ENCODE measurements around the gene TMEM87B.

The TMEM87B gene

DNA sequence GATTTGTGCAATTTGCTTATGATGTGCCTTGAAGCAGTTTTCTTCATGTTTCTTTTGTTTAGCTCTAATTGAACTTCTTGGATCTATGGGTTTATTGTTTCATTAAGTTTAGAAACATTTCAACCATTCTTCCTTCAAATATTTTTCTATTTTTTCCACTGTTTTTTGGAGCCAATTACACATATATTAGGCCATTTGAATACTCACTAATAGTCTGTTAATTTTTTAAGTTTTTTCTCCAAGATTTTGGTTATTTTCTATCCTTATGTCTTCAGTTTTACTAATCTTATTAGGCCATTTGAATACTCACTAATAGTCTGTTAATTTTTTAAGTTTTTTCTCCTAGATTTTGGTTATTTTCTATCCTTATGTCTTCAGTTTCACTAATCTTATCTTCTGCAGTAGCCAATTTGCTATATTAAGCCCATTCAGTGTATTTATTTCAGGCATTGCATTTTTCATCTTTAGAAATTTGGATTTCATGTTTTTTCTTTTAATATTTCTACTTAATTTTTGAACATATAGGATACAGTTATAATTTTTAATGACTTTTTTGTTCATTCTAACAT is 9.5 kb upstream of the TMEM87B start:
- no peaks in the 10 kb centered on the region for H3K4me1 ChIP-seq (ENCODE audit: low read length)
- H3F3A ChIP-seq (ENCODE audit: insufficient read depth, low read length): no peaks in the 10 kb centered on the region
- no peaks in the 10 kb centered on the region for H3K9me2 ChIP-seq (replicated peaks; ENCODE audit: insufficient read depth, low read length)
- H3K79me2 ChIP-seq (ENCODE audit: low read length): no peaks in the 10 kb centered on the region
- H3K4me2 ChIP-seq (ENCODE audit: low read depth, low read length): no peak overlapping the region
- H3K36me3 ChIP-seq (replicated peaks; ENCODE audit: insufficient read depth, low read length): no peaks in the 10 kb centered on the region
- no peak overlapping the region for H3K4me3 ChIP-seq (ENCODE audit: low read length)
- H3K27ac ChIP-seq (ENCODE audit: low read length): no peak overlapping the region
- no peak overlapping the region for H2AFZ ChIP-seq (ENCODE audit: low read length)
- H4K20me1 ChIP-seq (ENCODE audit: insufficient read depth, low read length): no peaks in the 10 kb centered on the region
- TF ChIP-seq EZH2 (optimal IDR thresholded peaks at IDR 0.05; ENCODE audit: low read depth, low read length) (no peak), EZH2phosphoT487 (IDR thresholded peaks at IDR 0.05; ENCODE audit: low read length) (no peak)
- TF ChIP-seq, protein P1, sequence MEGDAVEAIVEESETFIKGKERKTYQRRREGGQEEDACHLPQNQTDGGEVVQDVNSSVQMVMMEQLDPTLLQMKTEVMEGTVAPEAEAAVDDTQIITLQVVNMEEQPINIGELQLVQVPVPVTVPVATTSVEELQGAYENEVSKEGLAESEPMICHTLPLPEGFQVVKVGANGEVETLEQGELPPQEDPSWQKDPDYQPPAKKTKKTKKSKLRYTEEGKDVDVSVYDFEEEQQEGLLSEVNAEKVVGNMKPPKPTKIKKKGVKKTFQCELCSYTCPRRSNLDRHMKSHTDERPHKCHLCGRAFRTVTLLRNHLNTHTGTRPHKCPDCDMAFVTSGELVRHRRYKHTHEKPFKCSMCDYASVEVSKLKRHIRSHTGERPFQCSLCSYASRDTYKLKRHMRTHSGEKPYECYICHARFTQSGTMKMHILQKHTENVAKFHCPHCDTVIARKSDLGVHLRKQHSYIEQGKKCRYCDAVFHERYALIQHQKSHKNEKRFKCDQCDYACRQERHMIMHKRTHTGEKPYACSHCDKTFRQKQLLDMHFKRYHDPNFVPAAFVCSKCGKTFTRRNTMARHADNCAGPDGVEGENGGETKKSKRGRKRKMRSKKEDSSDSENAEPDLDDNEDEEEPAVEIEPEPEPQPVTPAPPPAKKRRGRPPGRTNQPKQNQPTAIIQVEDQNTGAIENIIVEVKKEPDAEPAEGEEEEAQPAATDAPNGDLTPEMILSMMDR (IDR thresholded peaks at IDR 0.05; ENCODE audit: low read length): no peak
- H3K9me3 ChIP-seq (replicated peaks; ENCODE audit: insufficient read depth, low read length): no peaks in the 10 kb centered on the region
- H3K27me3 ChIP-seq (replicated peaks; ENCODE audit: insufficient read depth, low read length): no peaks in the 10 kb centered on the region
- no peak for DNase-seq
- no peak overlapping the region for H3K9ac ChIP-seq (ENCODE audit: low read length)

DNA sequence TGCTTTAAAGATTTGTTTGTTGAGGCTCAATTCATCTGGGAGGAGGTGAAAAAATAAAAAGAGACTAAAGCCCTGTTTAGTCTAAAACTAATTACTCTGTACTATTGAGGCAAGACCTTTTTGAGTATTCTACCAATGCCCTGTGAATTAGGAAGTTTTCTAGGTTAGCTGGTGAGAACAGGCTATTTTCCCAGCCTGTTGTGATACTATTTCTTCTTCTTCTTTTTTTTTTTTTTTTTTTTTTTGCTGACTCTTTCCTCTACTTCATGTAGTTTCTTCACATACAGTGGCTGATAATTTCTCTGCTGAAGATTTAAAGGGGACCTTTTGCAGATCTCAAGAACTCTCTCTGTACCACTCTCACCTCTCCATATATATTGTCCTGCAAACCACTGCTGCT is 8.8 kb upstream of the TMEM87B start:
- no peak overlapping the region for H3K4me3 ChIP-seq (ENCODE audit: low read length)
- no peak overlapping the region for H3K4me2 ChIP-seq (ENCODE audit: low read depth, low read length)
- DNase-seq: no peak
- no peak overlapping the region for H2AFZ ChIP-seq (ENCODE audit: low read length)
- H3K9me2 ChIP-seq (replicated peaks; ENCODE audit: insufficient read depth, low read length): no peaks in the 10 kb centered on the region
- TF ChIP-seq, protein P1 (IDR thresholded peaks at IDR 0.05; ENCODE audit: low read length): no peak
- TF ChIP-seq EZH2 (optimal IDR thresholded peaks at IDR 0.05; ENCODE audit: low read depth, low read length) (no peak), EZH2phosphoT487 (IDR thresholded peaks at IDR 0.05; ENCODE audit: low read length) (no peak)
- H3F3A ChIP-seq (ENCODE audit: insufficient read depth, low read length): no peaks in the 10 kb centered on the region
- H3K9ac ChIP-seq (ENCODE audit: low read length): no peak overlapping the region
- H3K36me3 ChIP-seq (replicated peaks; ENCODE audit: insufficient read depth, low read length): no peaks in the 10 kb centered on the region
- H3K9me3 ChIP-seq (replicated peaks; ENCODE audit: insufficient read depth, low read length): no peaks in the 10 kb centered on the region
- H3K27me3 ChIP-seq (replicated peaks; ENCODE audit: insufficient read depth, low read length): no peaks in the 10 kb centered on the region
- H3K4me1 ChIP-seq (ENCODE audit: low read length): no peaks in the 10 kb centered on the region
- no peaks in the 10 kb centered on the region for H3K79me2 ChIP-seq (ENCODE audit: low read length)
- H4K20me1 ChIP-seq (ENCODE audit: insufficient read depth, low read length): no peaks in the 10 kb centered on the region
- H3K27ac ChIP-seq (ENCODE audit: low read length): no peak overlapping the region

DNA sequence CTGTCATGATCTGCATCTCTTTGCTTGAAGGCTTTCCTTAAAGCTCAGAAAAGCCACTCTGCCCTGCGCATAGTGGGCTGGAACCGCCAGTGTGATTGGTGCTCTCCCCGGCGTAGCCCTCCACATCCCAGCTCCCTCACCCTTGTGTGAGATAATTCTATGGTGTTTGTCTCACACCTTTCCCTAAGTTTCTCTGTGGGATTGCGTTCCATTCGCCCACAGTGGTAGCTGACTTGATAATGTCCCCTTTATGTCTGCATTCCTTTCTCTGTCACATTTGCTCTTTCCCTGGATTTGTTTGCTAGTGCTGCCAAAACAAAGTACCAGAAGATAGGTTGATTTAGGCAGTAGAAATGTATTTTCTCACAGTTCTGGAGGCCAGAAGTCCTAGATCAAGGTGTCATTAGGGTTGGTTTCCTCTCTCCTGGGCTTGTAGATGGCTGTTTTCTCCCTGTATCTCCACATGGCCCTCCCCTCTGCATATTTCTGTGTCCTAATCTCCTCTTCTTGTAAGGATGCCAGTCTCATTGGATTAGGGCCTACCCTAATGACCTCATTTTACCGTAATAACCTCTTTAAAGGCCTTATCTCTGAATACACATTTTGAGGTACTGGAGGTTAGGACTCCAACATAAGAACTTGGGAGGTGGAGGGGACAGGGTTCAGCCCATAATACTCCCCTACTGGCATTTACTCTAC is 7.4 kb upstream of the TMEM87B start:
- no peaks in the 10 kb centered on the region for H4K20me1 ChIP-seq (ENCODE audit: insufficient read depth, low read length)
- no peaks in the 10 kb centered on the region for H3K4me1 ChIP-seq (ENCODE audit: low read length)
- H3K79me2 ChIP-seq (ENCODE audit: low read length): no peaks in the 10 kb centered on the region
- DNase-seq: no peak
- H3K4me2 ChIP-seq (ENCODE audit: low read depth, low read length): no peak overlapping the region
- H3K27ac ChIP-seq (ENCODE audit: low read length): no peak overlapping the region
- TF ChIP-seq EZH2phosphoT487 (IDR thresholded peaks at IDR 0.05; ENCODE audit: low read length) (no peak), EZH2 (optimal IDR thresholded peaks at IDR 0.05; ENCODE audit: low read depth, low read length) (no peak)
- TF ChIP-seq, protein P1 (IDR thresholded peaks at IDR 0.05; ENCODE audit: low read length): no peak
- H3K9me2 ChIP-seq (replicated peaks; ENCODE audit: insufficient read depth, low read length): no peaks in the 10 kb centered on the region
- no peaks in the 10 kb centered on the region for H3K36me3 ChIP-seq (replicated peaks; ENCODE audit: insufficient read depth, low read length)
- H2AFZ ChIP-seq (ENCODE audit: low read length): no peak overlapping the region
- no peaks in the 10 kb centered on the region for H3K9me3 ChIP-seq (replicated peaks; ENCODE audit: insufficient read depth, low read length)
- H3K27me3 ChIP-seq (replicated peaks; ENCODE audit: insufficient read depth, low read length): no peaks in the 10 kb centered on the region
- H3F3A ChIP-seq (ENCODE audit: insufficient read depth, low read length): no peaks in the 10 kb centered on the region
- no peak overlapping the region for H3K4me3 ChIP-seq (ENCODE audit: low read length)
- no peak overlapping the region for H3K9ac ChIP-seq (ENCODE audit: low read length)

Data from MM.1S (cell line).